Inflammatory macrophage treated with lipopolysaccharide for 1 hour (primary cell): ENCODE results near the gene SLFNL1.

Experiments
- DNase-seq, 2 donors: peaks; one replicate each; pipeline ENCODE4 v3.0.0-alpha.2; 2020 to 2022

Gene SLFNL1

DNA sequence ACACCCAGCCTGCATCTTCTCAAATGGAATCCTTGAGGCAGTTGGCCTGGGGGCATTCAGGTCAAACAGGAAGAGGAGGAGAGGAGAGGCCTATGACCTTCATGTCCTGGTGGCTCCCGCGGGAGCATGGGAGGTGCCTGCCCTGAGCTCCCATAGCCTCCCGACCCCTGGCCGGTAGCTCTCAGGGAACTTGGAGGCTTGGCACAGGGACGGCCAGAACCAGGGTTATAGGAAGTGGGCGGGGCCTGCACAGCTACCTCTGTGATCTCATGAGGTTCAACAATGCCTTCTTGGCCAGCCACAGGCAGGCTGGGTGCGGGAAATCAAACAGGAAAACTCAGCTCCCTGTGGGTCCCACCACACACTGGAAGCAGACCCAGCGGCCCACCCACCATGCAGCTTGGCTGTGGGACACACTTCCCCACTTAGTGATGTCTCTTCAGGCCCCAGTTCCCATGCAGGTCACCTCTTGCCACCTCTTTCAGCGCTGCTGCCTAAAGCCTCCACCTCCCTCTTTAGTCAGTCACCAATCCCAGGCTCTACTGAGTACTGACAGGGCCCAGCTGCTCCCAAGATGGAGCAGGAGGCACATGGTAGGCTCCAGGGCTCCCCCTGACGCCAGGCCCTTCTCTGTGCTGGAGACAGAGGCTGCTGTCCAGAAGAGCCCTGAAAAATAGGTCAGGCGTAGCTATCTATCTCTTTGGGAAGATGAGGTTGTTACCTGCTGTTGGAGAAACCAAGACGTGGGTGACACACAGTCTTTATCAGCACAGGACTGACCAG is at the start of gene SLFNL1:
Gene SLFNL1, minus strand, starts transcription at position 200 of the 783 bp plus-strand sequence. CDS start 1,065 bp downstream, outside the sequence.
- no peak for DNase-seq

- DNase-seq: no peak
Measured at GRCh38 chr1:41056907-41057306, 35.4 kb upstream of the SLFNL1 start.

GRCh38 chr1:41053316-41053715 is 31.8 kb upstream of the SLFNL1 start:
- DNase-seq: peak; percentile 20 to 37

DNA sequence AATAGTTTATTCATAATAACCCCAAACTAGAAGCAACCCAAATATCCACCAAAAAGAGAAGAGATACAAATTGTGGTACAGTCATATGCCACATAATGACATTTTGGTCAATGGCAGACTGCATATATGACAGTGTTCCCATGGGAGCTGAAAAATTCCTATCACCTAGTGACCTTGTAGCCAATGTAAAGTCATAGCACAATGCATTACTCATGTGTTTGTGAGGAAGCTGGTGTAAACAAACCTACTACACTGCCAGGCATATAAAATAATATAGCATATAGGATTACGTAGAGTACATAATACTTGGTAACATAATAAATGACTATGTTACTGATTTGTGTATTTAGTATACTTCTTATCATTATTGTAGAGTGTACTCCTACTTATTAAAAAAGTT is 29.5 kb upstream of the SLFNL1 start:
- DNase-seq: no peak

GRCh38 chr1:41048540-41048939 is 27.0 kb upstream of the SLFNL1 start:
- DNase-seq: no peak

DNA sequence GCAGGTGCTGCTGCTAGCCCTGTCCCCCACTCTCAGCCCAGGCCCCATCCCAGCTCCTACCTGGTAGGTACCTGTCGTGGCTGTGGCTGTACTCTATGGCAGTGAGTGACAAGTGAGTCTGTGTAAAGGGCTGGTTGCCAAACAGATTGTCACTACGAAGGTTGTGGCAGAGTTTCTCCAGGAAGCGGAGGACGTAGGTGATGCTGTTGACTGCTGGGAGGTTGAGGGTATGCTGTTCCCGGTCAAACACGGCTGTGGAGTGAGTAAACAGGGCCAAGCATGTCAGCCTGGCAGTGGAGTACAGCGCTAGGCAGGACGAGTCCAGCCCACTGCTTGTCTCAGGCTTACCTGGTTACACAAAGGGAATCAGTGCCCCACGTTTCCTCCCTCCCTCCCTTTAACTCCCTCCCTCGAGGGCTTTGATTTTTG is 24.8 kb upstream of the SLFNL1 start:
- no peak for DNase-seq

DNA sequence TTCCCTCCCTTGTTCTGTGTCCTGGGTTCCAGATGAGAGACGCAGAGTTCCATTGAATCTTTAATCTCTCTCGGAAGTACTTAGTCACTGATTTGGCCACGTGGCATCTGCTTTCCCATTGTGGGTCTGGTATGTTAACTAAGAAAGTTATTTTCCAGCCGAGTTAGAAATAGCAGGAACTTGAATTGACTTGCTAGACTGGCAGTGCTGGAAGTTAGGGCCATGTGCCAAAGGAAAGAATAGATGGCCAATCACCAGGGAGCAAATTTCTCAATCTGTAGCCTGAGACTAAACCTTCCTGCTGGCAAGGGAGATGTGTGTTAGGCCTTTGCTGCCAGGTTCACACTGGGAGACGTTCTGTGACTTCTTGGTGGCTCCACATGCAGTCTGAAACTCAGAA is 24.2 kb upstream of the SLFNL1 start:
- no peak for DNase-seq

GRCh38 chr1:41044187-41044586 is 22.7 kb upstream of the SLFNL1 start:
- no peak for DNase-seq

GRCh38 chr1:41041614-41042270 is 20.2 kb upstream of the SLFNL1 start:
- DNase-seq: peak; percentile 38 to 44

DNA sequence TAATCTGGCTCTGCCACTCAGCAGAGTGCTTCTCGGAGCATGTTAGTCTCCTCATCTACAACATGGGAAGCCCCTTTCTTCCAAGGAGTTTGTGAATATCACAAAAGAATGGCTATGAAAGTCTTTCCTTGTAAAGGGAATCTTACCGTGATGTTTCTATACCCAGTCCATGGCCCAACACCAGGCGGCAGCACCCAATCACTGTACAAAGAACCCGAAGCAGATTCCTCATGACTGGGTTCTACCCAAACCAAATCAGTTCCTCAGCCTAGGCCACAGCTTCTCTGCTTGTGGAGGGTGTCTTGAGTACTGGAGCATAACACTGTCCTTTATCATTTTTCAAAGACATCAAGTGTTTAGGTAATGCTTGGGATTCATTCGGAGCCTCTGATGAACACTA is 16.6 kb upstream of the SLFNL1 start:
- no peak for DNase-seq

DNA sequence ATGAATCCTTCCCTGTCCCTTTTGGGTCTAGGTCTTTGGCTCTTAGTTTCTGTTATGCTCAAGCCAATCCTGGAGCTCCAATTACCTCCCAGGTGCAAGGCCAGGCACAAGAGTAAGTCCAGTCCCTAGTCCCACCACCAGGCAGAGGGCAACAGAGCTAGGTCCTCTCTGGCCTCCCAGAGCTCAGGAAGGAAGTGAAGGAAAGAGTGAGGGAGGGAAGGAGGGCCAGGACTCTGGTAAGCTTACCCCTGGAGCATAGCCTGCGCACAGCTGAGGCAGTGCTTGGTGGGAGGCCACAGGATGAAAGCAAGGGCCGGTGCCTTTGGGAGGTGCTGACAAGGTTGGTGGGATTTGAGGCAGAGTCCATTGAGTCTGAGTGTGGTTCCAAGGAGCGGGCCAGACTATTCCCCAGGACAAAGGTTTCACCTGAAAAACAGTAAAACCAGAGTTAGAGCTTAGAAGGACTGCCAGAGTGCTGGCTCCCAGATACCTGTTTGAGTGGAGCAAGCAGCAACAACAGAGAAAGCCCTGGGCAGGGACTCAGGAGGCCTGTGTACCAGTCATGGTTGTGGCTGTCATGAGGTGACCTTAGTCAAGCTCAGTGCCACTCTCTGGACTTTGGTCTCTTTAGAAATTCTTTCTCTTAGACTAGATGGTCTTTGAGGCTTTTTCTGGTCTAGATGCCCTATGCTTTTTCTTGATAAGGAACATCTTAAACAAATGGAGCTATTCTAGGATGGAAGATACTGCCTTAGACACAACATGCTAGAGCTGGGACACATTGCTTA is 15.8 kb upstream of the SLFNL1 start:
- no peak for DNase-seq

- no peak for DNase-seq
Measured at GRCh38 chr1:41033272-41033671, 11.7 kb upstream of the SLFNL1 start.

GRCh38 chr1:41032147-41032546 is 10.6 kb upstream of the SLFNL1 start:
- no peak for DNase-seq

- no peak for DNase-seq
Measured at GRCh38 chr1:41030872-41031616, 9.5 kb upstream of the SLFNL1 start.

GRCh38 chr1:41028034-41028642 is 6.6 kb upstream of the SLFNL1 start:
- DNase-seq: no peak

DNA sequence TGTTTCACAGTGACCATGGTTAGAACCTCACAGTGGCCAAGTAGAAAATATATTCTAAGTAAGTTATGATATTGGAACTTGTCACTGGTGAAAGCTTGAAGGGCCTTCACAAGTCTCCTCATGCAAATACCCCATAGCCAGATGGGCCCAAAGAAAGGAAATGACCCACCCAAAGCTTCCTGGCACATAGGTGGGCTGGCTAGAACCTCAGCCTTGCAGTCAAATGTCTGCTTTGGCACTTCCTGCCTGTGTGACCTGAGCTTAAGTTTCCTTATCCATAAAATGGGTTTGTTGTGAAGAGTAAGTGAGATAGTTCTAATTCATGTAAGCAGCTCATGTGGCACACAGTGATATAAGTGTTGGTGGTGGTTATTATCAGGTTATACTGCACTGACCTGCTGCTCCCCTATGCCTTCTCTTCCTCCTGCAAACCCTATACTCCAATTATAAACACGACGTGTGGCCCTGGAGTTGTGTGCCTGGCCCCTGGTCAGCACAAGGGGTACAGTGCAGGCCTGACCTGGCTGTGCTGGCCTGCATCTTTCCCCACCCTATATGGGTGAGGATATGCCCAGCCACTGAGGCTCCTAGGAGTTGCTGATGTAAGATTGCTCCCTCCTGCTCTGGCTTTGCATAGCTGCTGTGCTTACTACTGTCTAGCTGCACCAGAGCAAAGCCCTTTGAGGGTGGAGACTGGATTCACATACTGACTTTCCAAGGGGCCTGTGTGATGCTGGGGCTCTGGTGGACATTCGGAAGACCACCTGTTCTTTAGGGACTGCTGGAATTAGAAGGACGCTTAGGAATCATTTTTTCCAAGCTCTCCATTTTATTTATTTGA is 4.7 kb upstream of the SLFNL1 start:
- DNase-seq: no peak

DNA sequence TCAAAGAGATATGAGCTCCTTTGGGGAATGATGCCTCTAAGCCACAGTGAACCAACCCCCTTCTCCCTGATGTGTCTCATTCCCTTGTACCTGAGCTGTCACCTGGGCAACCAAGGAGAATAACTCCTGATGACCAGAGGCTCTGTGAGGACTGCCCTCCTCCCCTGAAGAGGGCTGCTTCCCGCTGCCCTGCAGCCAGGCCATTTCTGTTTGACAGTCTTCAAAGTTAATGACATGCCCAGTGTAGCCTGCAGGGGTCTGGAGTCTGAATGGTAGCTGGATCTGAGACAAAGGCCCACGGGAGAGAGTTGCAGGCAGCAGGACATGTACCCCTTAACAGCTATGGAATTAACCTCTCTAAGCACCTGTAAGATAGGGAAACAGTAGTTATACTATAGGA is 3.4 kb upstream of the SLFNL1 start:
- DNase-seq: no peak

- no peak for DNase-seq
Measured at GRCh38 chr1:41023279-41023990, 1.9 kb upstream of the SLFNL1 start.

- DNase-seq: no peak
Measured at GRCh38 chr1:41022424-41022823, 899 bp upstream of the SLFNL1 start.

DNA sequence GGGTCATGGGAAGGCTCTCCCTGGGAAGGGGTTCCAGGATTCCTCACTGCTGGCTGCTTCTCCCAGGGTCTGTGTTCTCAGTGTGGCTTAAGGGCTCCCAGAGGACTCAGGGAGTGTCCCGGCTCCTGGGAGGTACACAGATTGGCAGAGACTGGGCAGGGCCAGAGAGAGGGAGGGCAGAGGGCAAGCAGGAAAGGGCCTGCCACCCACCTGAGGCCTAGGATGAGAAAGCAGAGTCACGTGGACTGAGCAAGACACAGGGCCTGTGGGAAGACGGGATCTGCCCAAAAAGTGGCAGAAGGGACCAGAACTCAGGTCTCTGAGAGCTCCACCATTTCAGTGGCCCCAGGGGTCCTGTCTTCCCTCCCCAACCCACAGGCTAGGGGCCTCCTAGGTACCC is 871 bp downstream of the SLFNL1 start:
- DNase-seq: no peak

- DNase-seq: no peak
Measured at GRCh38 chr1:41020109-41020576, 1.4 kb downstream of the SLFNL1 start.
